ENCODE results near the gene LIPA.

Gene LIPA

DNA sequence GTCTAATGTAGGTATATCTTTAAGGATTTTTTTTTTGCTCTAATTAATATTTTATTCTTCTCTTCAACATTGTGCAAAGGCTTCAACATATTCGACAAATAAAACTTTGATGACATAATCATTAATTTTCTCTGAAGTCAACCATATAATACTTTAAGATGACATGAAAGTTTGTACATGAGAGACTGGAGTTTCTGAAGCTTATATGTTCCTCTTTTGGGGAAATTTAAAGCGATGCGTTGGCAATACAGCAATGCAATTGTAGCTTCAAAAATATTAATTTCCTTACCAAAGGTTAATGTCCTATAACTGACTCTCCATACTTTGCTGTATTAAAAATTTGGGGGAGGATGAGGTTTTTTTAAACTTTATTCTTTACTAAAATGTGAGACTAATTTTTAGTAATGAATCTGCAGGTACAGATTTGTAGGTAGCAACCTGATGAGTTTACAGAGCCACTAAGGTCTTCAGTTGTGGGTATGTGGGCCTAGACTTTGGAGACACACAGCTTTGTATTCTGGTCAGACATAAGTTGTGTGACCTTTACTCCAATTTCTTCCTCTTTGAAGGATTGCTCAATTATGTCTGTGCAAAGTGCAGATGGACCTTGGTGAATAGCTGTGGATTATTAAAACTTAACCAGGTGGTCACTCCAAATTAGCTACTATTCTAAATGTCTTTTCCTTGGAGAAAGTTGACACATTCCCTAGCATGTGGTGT lies 18.0 kb upstream of the LIPA start:
- Histone ChIP-seq H3K27ac (no peak overlapping the region), H2AFZ (ENCODE audit: low read depth) (no peak overlapping the region), H3K36me3 (ENCODE audit: insufficient read depth) (no peaks in the 10 kb centered on the region), H3K79me2 (ENCODE audit: insufficient read depth, low read depth) (no peaks in the 10 kb centered on the region), H3K9ac (no peak overlapping the region), H3K27me3 (ENCODE audit: insufficient read depth, low read depth) (no peaks in the 10 kb centered on the region), H3K4me1 (ENCODE audit: low read depth, poor library complexity, severe bottlenecking) (no peaks in the 10 kb centered on the region), H4K20me1 (ENCODE audit: insufficient read depth) (no peaks in the 10 kb centered on the region), H3K4me2 (no peak overlapping the region), H3K4me3 (IDR thresholded peaks at IDR 0.05; ENCODE audit: insufficient read depth, low read depth, low read length) (no peak overlapping the region)
- TF ChIP-seq CTCF (conservative IDR thresholded peaks at IDR 0.05; ENCODE audit: low read depth, low read length), result no peak

GRCh38 chr10:89266721-89267453 lies 15.3 kb upstream of the LIPA start:
- Histone ChIP-seq H3K4me3 (IDR thresholded peaks at IDR 0.05; ENCODE audit: insufficient read depth, low read depth, low read length) (no peak overlapping the region), H3K27ac (no peak overlapping the region), H3K4me1 (ENCODE audit: low read depth, poor library complexity, severe bottlenecking) (no peaks in the 10 kb centered on the region), H2AFZ (ENCODE audit: low read depth) (no peak overlapping the region), H3K79me2 (ENCODE audit: insufficient read depth, low read depth) (no peaks in the 10 kb centered on the region), H3K9ac (no peak overlapping the region), H4K20me1 (ENCODE audit: insufficient read depth) (no peaks in the 10 kb centered on the region), H3K27me3 (ENCODE audit: insufficient read depth, low read depth) (no peaks in the 10 kb centered on the region), H3K4me2 (no peak overlapping the region), H3K36me3 (ENCODE audit: insufficient read depth) (no peaks in the 10 kb centered on the region)
- TF ChIP-seq CTCF (conservative IDR thresholded peaks at IDR 0.05; ENCODE audit: low read depth, low read length), result no peak

DNA sequence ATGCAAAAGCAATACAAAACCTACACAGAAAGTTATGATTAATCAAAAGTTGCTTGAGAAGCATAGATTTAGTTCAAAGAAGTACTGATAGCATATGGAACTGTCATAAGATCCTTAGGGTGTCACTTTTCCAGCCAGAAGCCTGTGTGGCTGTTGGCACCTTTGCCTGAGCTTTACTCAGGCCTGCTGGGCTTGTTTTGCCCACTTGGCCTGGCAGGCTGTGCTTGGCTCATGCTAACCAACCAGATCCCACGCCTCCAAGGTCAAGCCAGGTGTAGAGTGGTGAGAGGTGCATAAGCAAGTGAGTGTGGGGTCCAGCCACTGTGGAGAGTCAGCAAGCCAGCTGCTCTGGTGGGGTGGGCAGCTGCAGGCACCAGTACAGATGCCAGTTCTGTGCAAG lies 12.0 kb upstream of the LIPA start:
- no peak for TF ChIP-seq CTCF (conservative IDR thresholded peaks at IDR 0.05; ENCODE audit: low read depth, low read length)
- Histone ChIP-seq H3K4me2 (no peak overlapping the region), H3K4me1 (ENCODE audit: low read depth, poor library complexity, severe bottlenecking) (peaks cover 6% of the 10 kb centered on the region), H3K36me3 (ENCODE audit: insufficient read depth) (no peaks in the 10 kb centered on the region), H3K79me2 (ENCODE audit: insufficient read depth, low read depth) (no peaks in the 10 kb centered on the region), H4K20me1 (ENCODE audit: insufficient read depth) (no peaks in the 10 kb centered on the region), H2AFZ (ENCODE audit: low read depth) (no peak overlapping the region), H3K27me3 (ENCODE audit: insufficient read depth, low read depth) (no peaks in the 10 kb centered on the region), H3K9ac (no peak overlapping the region), H3K27ac (no peak overlapping the region), H3K4me3 (IDR thresholded peaks at IDR 0.05; ENCODE audit: insufficient read depth, low read depth, low read length) (no peak overlapping the region)

GRCh38 chr10:89263091-89263490 lies 11.5 kb upstream of the LIPA start:
- Histone ChIP-seq H3K27ac (no peak overlapping the region), H3K79me2 (ENCODE audit: insufficient read depth, low read depth) (no peaks in the 10 kb centered on the region), H2AFZ (ENCODE audit: low read depth) (no peak overlapping the region), H3K27me3 (ENCODE audit: insufficient read depth, low read depth) (no peaks in the 10 kb centered on the region), H3K4me1 (ENCODE audit: low read depth, poor library complexity, severe bottlenecking) (peaks cover 6% of the 10 kb centered on the region), H3K4me2 (no peak overlapping the region), H3K9ac (no peak overlapping the region), H3K36me3 (ENCODE audit: insufficient read depth) (no peaks in the 10 kb centered on the region), H3K4me3 (IDR thresholded peaks at IDR 0.05; ENCODE audit: insufficient read depth, low read depth, low read length) (no peak overlapping the region), H4K20me1 (ENCODE audit: insufficient read depth) (no peaks in the 10 kb centered on the region)
- TF ChIP-seq CTCF (conservative IDR thresholded peaks at IDR 0.05; ENCODE audit: low read depth, low read length), result no peak
